Endodermal cell (in vitro differentiated cells): ENCODE measurements around the gene LYST. TPM values are rescaled to one million over a fixed set of nuclear protein-coding genes. Genes with fewer than 3 reads are reported as not detected.

Experiments
- DNase-seq: peaks from one replicate; pipeline ENCODE4 v3.0.0-alpha.2; 2017
- H3K27ac ChIP-seq: 2 replicates; pipeline ENCODE4 v1.5.1; 2013; ENCODE audit warnings: mild to moderate bottlenecking, low read depth, low read length, moderate library complexity
- H3K27me3 ChIP-seq: 2 replicates; pipeline ENCODE4 v1.6.1; 2013; ENCODE audit warnings: mild to moderate bottlenecking, low read length, moderate library complexity; ENCODE audit not compliant: insufficient read depth, control insufficient read depth, poor library complexity, severe bottlenecking
- H3K36me3 ChIP-seq: 2 replicates; pipeline ENCODE4 v1.7.0; 2013; ENCODE audit warnings: mild to moderate bottlenecking, low read length, moderate library complexity; ENCODE audit not compliant: control insufficient read depth, insufficient read depth
- H3K4me1 ChIP-seq: one replicate; pipeline ENCODE4 v1.7.0; 2013; ENCODE audit warnings: low read length; ENCODE audit not compliant: control insufficient read depth, insufficient read depth
- H3K4me3 ChIP-seq: 2 replicates; pipeline ENCODE4 v1.5.1; 2013; ENCODE audit warnings: mild to moderate bottlenecking, low read length, moderate library complexity
- H3K9ac ChIP-seq: 2 replicates; pipeline ENCODE4 v1.6.1; 2013; ENCODE audit warnings: mild to moderate bottlenecking, low read length, moderate library complexity; ENCODE audit not compliant: poor library complexity, severe bottlenecking; ENCODE audit errors: extremely low read depth
- H3K9me3 ChIP-seq: 2 replicates; pipeline ENCODE4 v1.6.1; 2013; ENCODE audit warnings: mild to moderate bottlenecking, low read length, moderate library complexity; ENCODE audit not compliant: control insufficient read depth
- H3K27ac Mint-ChIP-seq: 2 replicates; pipeline ENCODE4 v1.8.0; 2020; ENCODE audit warnings: mixed read lengths
- H3K27me3 Mint-ChIP-seq: 2 replicates; pipeline ENCODE4 v1.8.0; 2021; ENCODE audit warnings: mild to moderate bottlenecking, mixed read lengths; ENCODE audit not compliant: insufficient read depth
- H3K36me3 Mint-ChIP-seq: 2 replicates; pipeline ENCODE4 v1.8.0; 2020; ENCODE audit warnings: low read depth, mixed read lengths
- H3K4me1 Mint-ChIP-seq: 2 replicates; pipeline ENCODE4 v1.8.0; 2020; ENCODE audit warnings: mixed read lengths
- H3K4me3 Mint-ChIP-seq: 2 replicates; pipeline ENCODE4 v1.8.0; 2020; ENCODE audit warnings: mild to moderate bottlenecking, moderate library complexity, mixed read lengths
- H3K9me3 Mint-ChIP-seq: 2 replicates; pipeline ENCODE4 v1.8.0; 2020; ENCODE audit warnings: mild to moderate bottlenecking, mixed read lengths
- WGBS, 2 experiments: methylation state at CpG; one replicate each; pipeline versions ENCODE4 v1.1.5 to v1.1.7; 2013; ENCODE audit warnings: missing lambda C conversion rate in 2 of 2, mixed read lengths in 1 of 2; ENCODE audit not compliant: insufficient coverage in 1 of 2, insufficient read length in 1 of 2; 5-methylcytosine and 5-hydroxymethylcytosine counted together
- total RNA-seq, 2 donors: library from RNA; stranded (reverse); fragmentation: NEBNext Ultra II Directional in 1 of 2; extraction: Animal tissue kit (Norgen Biotek cat#: 25700) in 1 of 2; gene quantifications; 2 replicates in 1 of 2; 3 replicates in 1 of 2; pipeline ENCODE4 v1.2.1, GENCODE V29; 2021
- TF ChIP-seq, protein P1 (sequence below): fragments of 200-600 bp; sonication (generic); conservative IDR thresholded peaks from 2 replicates; pipeline ENCODE4 v1.5.0; 2021; ENCODE audit warnings: antibody characterized with exemption, mild to moderate bottlenecking

LYST gene
- total RNA-seq, 2 donors from 2014 or later, result 2.5 to 6.8 TPM

DNA sequence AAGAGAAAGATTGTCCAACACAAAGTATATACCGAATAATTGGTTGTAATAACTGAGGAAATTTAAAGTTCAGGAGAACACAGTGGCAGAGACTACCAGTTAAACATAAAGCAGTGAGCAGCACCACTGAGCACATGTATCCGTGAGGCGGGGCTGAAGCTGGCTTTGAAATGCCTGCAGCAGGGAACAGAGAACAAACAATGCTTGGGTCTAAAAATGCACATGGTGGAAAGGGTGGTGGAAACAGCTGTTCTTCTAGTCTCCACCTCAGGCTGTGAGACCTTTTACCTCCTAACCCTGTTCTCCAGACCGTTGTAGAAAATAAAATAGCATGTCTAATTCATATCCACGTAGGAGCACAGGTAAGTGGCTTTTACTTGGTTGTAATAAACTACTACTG, 209.4 kb downstream of the LYST start:
- no peaks in the 10 kb centered on the region for H3K36me3 ChIP-seq
- no peak for DNase-seq
- no peak overlapping the region for H3K4me3 ChIP-seq
- 90 to 100% methylated on average over 3 to 5 of the region's 5 CpGs for WGBS, 2 experiments
- no peak overlapping the region for H3K4me3 Mint-ChIP-seq
- H3K36me3 Mint-ChIP-seq, result no peaks in the 10 kb centered on the region
- no peaks in the 10 kb centered on the region for H3K27me3 ChIP-seq
- TF ChIP-seq, protein P1, sequence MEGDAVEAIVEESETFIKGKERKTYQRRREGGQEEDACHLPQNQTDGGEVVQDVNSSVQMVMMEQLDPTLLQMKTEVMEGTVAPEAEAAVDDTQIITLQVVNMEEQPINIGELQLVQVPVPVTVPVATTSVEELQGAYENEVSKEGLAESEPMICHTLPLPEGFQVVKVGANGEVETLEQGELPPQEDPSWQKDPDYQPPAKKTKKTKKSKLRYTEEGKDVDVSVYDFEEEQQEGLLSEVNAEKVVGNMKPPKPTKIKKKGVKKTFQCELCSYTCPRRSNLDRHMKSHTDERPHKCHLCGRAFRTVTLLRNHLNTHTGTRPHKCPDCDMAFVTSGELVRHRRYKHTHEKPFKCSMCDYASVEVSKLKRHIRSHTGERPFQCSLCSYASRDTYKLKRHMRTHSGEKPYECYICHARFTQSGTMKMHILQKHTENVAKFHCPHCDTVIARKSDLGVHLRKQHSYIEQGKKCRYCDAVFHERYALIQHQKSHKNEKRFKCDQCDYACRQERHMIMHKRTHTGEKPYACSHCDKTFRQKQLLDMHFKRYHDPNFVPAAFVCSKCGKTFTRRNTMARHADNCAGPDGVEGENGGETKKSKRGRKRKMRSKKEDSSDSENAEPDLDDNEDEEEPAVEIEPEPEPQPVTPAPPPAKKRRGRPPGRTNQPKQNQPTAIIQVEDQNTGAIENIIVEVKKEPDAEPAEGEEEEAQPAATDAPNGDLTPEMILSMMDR, result no peak
- no peaks in the 10 kb centered on the region for H3K9me3 Mint-ChIP-seq
- H3K9me3 ChIP-seq, result no peaks in the 10 kb centered on the region
- H3K4me1 Mint-ChIP-seq, result peaks cover 9% of the 10 kb centered on the region
- H3K27me3 Mint-ChIP-seq, result peaks cover 15% of the 10 kb centered on the region
- H3K27ac Mint-ChIP-seq, result no peak overlapping the region
- H3K4me1 ChIP-seq, result no peaks in the 10 kb centered on the region
- H3K27ac ChIP-seq, result no peak overlapping the region
- no peak overlapping the region for H3K9ac ChIP-seq

DNA sequence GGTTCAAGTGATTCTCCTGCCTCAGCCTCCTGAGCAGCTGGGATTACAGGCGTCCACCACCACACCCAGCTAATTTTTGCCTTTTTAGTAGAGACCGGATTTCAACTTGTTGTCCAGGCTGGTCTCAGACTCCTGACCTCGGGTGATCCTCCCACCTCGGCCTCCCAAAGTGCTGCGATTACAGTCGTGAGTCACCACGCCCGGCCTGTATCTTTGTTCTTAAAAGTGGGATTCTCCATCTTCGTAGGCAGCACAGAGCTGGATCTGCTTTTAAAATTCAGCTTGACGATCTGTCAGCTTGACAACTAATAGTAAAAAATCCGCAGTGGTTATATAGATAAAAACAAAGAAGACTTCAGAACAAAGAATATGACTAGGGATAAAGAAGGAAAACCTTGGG, 214.3 kb downstream of the LYST start:
- Mint-ChIP-seq H3K27ac (no peak overlapping the region), H3K36me3 (no peaks in the 10 kb centered on the region), H3K9me3 (no peaks in the 10 kb centered on the region), H3K27me3 (peaks cover 41% of the 10 kb centered on the region), H3K4me3 (no peak overlapping the region), H3K4me1 (peaks cover 18% of the 10 kb centered on the region)
- H3K27me3 ChIP-seq, result peaks cover 36% of the 10 kb centered on the region
- H3K9ac ChIP-seq, result no peak overlapping the region
- H3K4me1 ChIP-seq, result no peaks in the 10 kb centered on the region
- H3K36me3 ChIP-seq, result no peaks in the 10 kb centered on the region
- H3K27ac ChIP-seq, result no peak overlapping the region
- no peak overlapping the region for H3K4me3 ChIP-seq
- TF ChIP-seq, protein P1, result no peak
- no peaks in the 10 kb centered on the region for H3K9me3 ChIP-seq
- no peak for DNase-seq
- 94 to 95% methylated on average over 11 of the region's 11 CpGs for WGBS, 2 experiments

DNA sequence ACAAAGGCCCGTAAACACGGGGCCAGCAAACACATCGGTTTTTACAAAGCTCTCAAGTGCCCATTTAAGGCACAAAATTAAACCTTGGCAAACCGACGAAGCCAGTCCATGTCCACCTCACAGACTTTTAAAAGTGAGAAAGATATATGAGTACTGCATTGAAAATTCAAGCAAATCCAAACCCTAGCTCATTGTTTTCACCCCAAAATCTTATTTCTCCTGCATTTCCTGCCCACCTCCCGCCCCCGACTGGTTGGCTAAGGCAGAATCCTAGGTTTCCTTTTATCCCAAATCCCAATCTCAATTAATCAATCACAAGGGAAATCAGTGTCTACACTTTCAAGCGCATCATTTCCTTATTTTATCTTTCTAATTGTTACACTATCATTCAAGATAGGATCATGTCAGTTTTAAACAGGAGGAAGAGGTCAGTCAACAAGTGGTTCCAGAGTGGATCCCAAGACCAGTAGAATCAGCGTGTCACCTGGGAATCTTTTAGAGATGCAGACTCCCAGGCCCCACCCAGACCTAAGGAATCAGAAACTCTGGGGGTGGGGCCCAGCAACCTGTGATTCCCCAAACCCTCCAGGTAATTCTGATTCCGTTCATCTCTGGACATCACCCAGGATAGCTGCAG, 215.4 kb downstream of the LYST start:
- Histone ChIP-seq H3K4me1 (no peaks in the 10 kb centered on the region), H3K27me3 (peaks cover 43% of the 10 kb centered on the region), H3K9me3 (no peaks in the 10 kb centered on the region), H3K9ac (no peak overlapping the region), H3K36me3 (no peaks in the 10 kb centered on the region), H3K4me3 (peak overlapping the region; percentile 75), H3K27ac (no peak overlapping the region)
- WGBS, 2 experiments, result 70 to 80% methylated on average over 8 to 10 of the region's 10 CpGs
- Mint-ChIP-seq H3K4me3 (peak overlapping the region; percentile 60), H3K4me1 (peaks cover 22% of the 10 kb centered on the region), H3K27ac (no peak overlapping the region), H3K9me3 (no peaks in the 10 kb centered on the region), H3K36me3 (no peaks in the 10 kb centered on the region), H3K27me3 (peaks cover 44% of the 10 kb centered on the region)
- TF ChIP-seq, protein P1, result no peak
- DNase-seq, result no peak
